ENCODE results near the gene TENT5A. TPM values are rescaled to one million over a fixed set of nuclear protein-coding genes. Genes with fewer than 3 reads are reported as not detected.

Gene TENT5A
- total RNA-seq, 1 experiment from 2014 or later: 2.0 TPM

DNA sequence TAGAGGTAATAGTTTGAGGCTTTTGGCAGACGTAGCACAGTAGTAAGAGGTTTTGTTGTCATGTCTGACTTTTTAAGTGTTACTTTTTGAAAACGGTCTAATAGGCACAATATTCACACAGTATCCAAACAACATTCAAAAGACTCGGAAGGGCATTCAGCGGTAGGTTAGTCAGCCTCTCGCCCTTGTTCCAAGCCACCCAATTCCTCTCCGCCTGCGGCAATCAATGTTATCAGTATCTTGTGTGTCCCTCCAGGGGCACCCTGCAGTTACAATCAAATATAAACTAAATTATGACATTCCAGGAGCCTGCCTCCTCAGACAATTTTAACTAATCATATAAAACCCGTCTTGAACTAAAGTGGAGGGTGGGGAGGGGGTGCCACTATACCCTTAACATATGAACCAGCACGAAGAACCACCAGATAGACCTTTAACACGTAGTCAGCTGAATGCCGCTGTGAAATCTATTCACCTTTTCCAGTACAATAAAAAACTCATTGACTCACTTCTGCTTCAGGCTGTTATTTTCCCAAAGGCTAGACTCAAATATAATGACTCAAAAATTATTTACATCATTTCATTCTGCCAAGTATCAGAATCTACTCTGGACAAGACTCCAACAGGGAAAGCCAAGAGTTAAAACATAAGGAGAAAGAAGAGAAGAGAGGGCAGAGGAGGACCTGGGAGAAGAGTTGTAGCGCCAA, 1.6 kb downstream of the TENT5A start:
- DNase-seq: peak in 1 of 2 experiments; percentile 46
- Histone ChIP-seq H2AFZ (peak overlapping the region; percentile 92), H3K9me3 (ENCODE audit: insufficient read depth, low read depth) (no peaks in the 10 kb centered on the region), H3F3A (ENCODE audit: insufficient read depth, low read depth) (no peaks in the 10 kb centered on the region; the same call in 1 of the 2 replicates), H3K4me2 (peak overlapping the region; percentile 86), H3K36me3 (ENCODE audit: low read depth) (no peaks in the 10 kb centered on the region), H3K4me3 (peak overlapping the region; percentile 88), H3K9me2 (ENCODE audit: insufficient read depth) (no peaks in the 10 kb centered on the region), H3K4me1 (replicated peaks; ENCODE audit: insufficient read depth) (0 out of 2 replicates have a peak, but pooled peaks cover 4% of the 10 kb centered on the region), H4K20me1 (ENCODE audit: insufficient read depth) (no peaks in the 10 kb centered on the region), H3K27me3 (ENCODE audit: insufficient read depth, low read depth) (no peaks in the 10 kb centered on the region), H3K79me2 (ENCODE audit: low read depth) (peaks cover 10% of the 10 kb centered on the region; the same call in 1 of the 2 replicates), H3K27ac (0 out of 2 replicates have a peak overlapping the region, but pooled peaks have one; percentile 72)
- CTCF ChIA-PET: no interaction called here
- TF ChIP-seq, protein P1, sequence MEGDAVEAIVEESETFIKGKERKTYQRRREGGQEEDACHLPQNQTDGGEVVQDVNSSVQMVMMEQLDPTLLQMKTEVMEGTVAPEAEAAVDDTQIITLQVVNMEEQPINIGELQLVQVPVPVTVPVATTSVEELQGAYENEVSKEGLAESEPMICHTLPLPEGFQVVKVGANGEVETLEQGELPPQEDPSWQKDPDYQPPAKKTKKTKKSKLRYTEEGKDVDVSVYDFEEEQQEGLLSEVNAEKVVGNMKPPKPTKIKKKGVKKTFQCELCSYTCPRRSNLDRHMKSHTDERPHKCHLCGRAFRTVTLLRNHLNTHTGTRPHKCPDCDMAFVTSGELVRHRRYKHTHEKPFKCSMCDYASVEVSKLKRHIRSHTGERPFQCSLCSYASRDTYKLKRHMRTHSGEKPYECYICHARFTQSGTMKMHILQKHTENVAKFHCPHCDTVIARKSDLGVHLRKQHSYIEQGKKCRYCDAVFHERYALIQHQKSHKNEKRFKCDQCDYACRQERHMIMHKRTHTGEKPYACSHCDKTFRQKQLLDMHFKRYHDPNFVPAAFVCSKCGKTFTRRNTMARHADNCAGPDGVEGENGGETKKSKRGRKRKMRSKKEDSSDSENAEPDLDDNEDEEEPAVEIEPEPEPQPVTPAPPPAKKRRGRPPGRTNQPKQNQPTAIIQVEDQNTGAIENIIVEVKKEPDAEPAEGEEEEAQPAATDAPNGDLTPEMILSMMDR (conservative IDR thresholded peaks at IDR 0.05): no peak
- no peak for TF ChIP-seq EZH2 (IDR thresholded peaks at IDR 0.05; ENCODE audit: low read depth)
- intact Hi-C loops (cut with micrococcal nuclease; ENCODE audit: unreplicated experiment): loop anchor here (5.0 to 10.0 kb wide), 6 partner anchors 146 to 1616 kb away; no protein-coding TSS in a partner anchor
- POLR2A ChIA-PET (ENCODE audit: unreplicated experiment): no interaction called here
- BruUV-seq (replicated peaks): TSS peak; percentile 21

DNA sequence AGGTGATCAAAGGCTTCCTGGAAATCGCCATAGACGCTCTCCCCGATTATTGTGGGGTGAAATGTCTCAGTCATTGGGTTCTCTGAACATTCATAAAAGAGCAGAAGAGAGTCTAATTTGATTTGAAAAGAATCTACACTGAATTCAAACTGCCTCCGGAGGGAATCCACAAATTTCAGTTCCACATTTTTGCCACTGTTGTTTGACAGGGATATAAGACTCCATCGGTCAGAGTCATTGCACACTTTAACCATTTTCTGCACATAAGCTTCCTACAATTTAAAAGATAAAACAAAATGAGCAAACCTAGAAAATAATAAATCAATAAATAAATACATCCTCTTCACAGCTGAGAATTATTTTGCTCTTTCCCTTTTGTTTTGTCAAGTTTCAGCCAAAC, 2.3 kb downstream of the TENT5A start:
- Histone ChIP-seq H3K79me2 (ENCODE audit: low read depth) (peaks cover 10% of the 10 kb centered on the region; the same call in 1 of the 2 replicates), H2AFZ (no peak overlapping the region), H3K27me3 (ENCODE audit: insufficient read depth, low read depth) (no peaks in the 10 kb centered on the region), H3K36me3 (ENCODE audit: low read depth) (no peaks in the 10 kb centered on the region), H3K9me2 (ENCODE audit: insufficient read depth) (no peaks in the 10 kb centered on the region), H4K20me1 (ENCODE audit: insufficient read depth) (no peaks in the 10 kb centered on the region), H3K9me3 (ENCODE audit: insufficient read depth, low read depth) (no peaks in the 10 kb centered on the region), H3K27ac (no peak overlapping the region), H3K4me3 (peak overlapping the region; percentile 88; the same call in 1 of the 2 replicates), H3K4me2 (peak overlapping the region; percentile 86), H3F3A (ENCODE audit: insufficient read depth, low read depth) (no peaks in the 10 kb centered on the region; the same call in 1 of the 2 replicates), H3K4me1 (replicated peaks; ENCODE audit: insufficient read depth) (0 out of 2 replicates have a peak, but pooled peaks cover 4% of the 10 kb centered on the region)
- intact Hi-C loops (cut with micrococcal nuclease; ENCODE audit: unreplicated experiment): loop anchor here (5.0 to 10.0 kb wide), 6 partner anchors 147 to 1615 kb away; no protein-coding TSS in a partner anchor
- no peak for TF ChIP-seq EZH2 (IDR thresholded peaks at IDR 0.05; ENCODE audit: low read depth)
- TF ChIP-seq, protein P1 (conservative IDR thresholded peaks at IDR 0.05): no peak
- BruUV-seq (replicated peaks): no TSS peak
- ChIA-PET CTCF (no interaction called here), POLR2A (ENCODE audit: unreplicated experiment) (no interaction called here)
- no peak for DNase-seq

DNA sequence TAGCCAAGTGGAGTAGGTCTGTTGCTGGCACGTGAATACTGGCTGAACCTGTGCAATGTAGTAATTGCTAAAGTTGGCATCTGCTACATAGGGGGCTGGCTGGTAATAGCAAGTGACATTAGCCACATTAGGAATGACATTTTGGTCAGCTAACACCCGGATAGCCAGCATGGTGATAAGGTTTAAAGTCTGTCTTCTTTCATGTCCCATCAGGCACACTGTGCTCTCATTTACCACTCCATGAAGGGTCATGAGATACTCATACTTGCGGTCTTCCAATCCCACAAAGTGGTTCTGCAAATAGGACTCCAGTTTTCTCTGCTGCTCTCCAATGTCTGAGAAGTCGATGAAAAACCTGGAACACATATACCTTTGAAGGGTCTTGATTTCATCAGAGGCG, 2.8 kb downstream of the TENT5A start:
- Histone ChIP-seq H2AFZ (no peak overlapping the region), H3F3A (ENCODE audit: insufficient read depth, low read depth) (no peaks in the 10 kb centered on the region; the same call in 1 of the 2 replicates), H3K79me2 (ENCODE audit: low read depth) (peaks cover 10% of the 10 kb centered on the region; the same call in 1 of the 2 replicates), H4K20me1 (ENCODE audit: insufficient read depth) (no peaks in the 10 kb centered on the region), H3K27ac (no peak overlapping the region), H3K4me2 (peak overlapping the region; percentile 86), H3K9me2 (ENCODE audit: insufficient read depth) (no peaks in the 10 kb centered on the region), H3K4me3 (no peak overlapping the region), H3K4me1 (replicated peaks; ENCODE audit: insufficient read depth) (0 out of 2 replicates have a peak, but pooled peaks cover 4% of the 10 kb centered on the region), H3K27me3 (ENCODE audit: insufficient read depth, low read depth) (no peaks in the 10 kb centered on the region), H3K9me3 (ENCODE audit: insufficient read depth, low read depth) (no peaks in the 10 kb centered on the region), H3K36me3 (ENCODE audit: low read depth) (no peaks in the 10 kb centered on the region)
- DNase-seq: no peak
- POLR2A ChIA-PET (ENCODE audit: unreplicated experiment): no interaction called here
- CTCF ChIA-PET: no interaction called here
- TF ChIP-seq EZH2 (IDR thresholded peaks at IDR 0.05; ENCODE audit: low read depth): no peak
- TF ChIP-seq, protein P1 (conservative IDR thresholded peaks at IDR 0.05): no peak
- intact Hi-C loops (cut with micrococcal nuclease; ENCODE audit: unreplicated experiment): loop anchor here (5.0 to 10.0 kb wide), 6 partner anchors 148 to 1615 kb away; no protein-coding TSS in a partner anchor
- BruUV-seq (replicated peaks): no TSS peak

All from PC-9 (cell line).